Measurements from ENCODE around the gene BPIFA2. TPM values are rescaled to one million over a fixed set of nuclear protein-coding genes. Genes with fewer than 3 reads are reported as not detected.

The BPIFA2 gene
- total RNA-seq, 3 donors from 2014 or later, result not detected

GRCh38 chr20:33191955-33192354 is 24.0 kb downstream of the BPIFA2 start:
- intact Hi-C loops (cut with DNase I, micrococcal nuclease), result no loop called here
- DNase-seq (no peak), ATAC-seq (no peak)
- no peaks in the 10 kb centered on the region for H3K4me1 ChIP-seq (ENCODE audit: low read depth)
- no peak for TF ChIP-seq CTCF (IDR thresholded peaks at IDR 0.05)
- H3K9me3 ChIP-seq, result no peaks in the 10 kb centered on the region
- H3K4me3 ChIP-seq, result no peak overlapping the region
- no peaks in the 10 kb centered on the region for H3K36me3 ChIP-seq (ENCODE audit: low read depth)

- no peaks in the 10 kb centered on the region for H3K9me3 ChIP-seq
- no peak overlapping the region for H3K4me3 ChIP-seq
- TF ChIP-seq CTCF (IDR thresholded peaks at IDR 0.05), result no peak
- ATAC-seq (no peak), DNase-seq (no peak)
- intact Hi-C loops (cut with DNase I, micrococcal nuclease), result no loop called here
- H3K4me1 ChIP-seq (ENCODE audit: low read depth), result no peaks in the 10 kb centered on the region
- H3K36me3 ChIP-seq (ENCODE audit: low read depth), result no peaks in the 10 kb centered on the region
Observed at GRCh38 chr20:33192912-33193501, 25.0 kb downstream of the BPIFA2 start.

GRCh38 chr20:33199026-33199425 is 31.1 kb downstream of the BPIFA2 start:
- Histone ChIP-seq H3K36me3 (ENCODE audit: low read depth) (no peaks in the 10 kb centered on the region), H3K9me3 (no peaks in the 10 kb centered on the region), H3K4me1 (ENCODE audit: low read depth) (no peaks in the 10 kb centered on the region), H3K4me3 (no peak overlapping the region)
- no peak for DNase-seq
- intact Hi-C loops (cut with DNase I, micrococcal nuclease), result no loop called here
- no peak for TF ChIP-seq CTCF (IDR thresholded peaks at IDR 0.05)
- no peak for ATAC-seq

- Histone ChIP-seq H3K36me3 (ENCODE audit: low read depth) (no peaks in the 10 kb centered on the region), H3K4me3 (no peak overlapping the region), H3K9me3 (no peaks in the 10 kb centered on the region), H3K4me1 (ENCODE audit: low read depth) (no peaks in the 10 kb centered on the region)
- TF ChIP-seq CTCF (IDR thresholded peaks at IDR 0.05), result no peak
- intact Hi-C loops (cut with DNase I, micrococcal nuclease), result no loop called here
- no peak for ATAC-seq
- no peak for DNase-seq
Observed at GRCh38 chr20:33202451-33202850, 34.5 kb downstream of the BPIFA2 start.

- TF ChIP-seq CTCF (IDR thresholded peaks at IDR 0.05), result no peak
- no peaks in the 10 kb centered on the region for H3K4me1 ChIP-seq (ENCODE audit: low read depth)
- no peak overlapping the region for H3K4me3 ChIP-seq
- ATAC-seq (no peak), DNase-seq (no peak)
- no peaks in the 10 kb centered on the region for H3K9me3 ChIP-seq
- intact Hi-C loops (cut with DNase I, micrococcal nuclease), result no loop called here
- no peaks in the 10 kb centered on the region for H3K36me3 ChIP-seq (ENCODE audit: low read depth)
Observed at GRCh38 chr20:33203444-33203843, 35.5 kb downstream of the BPIFA2 start.

- Histone ChIP-seq H3K4me1 (ENCODE audit: low read depth) (no peaks in the 10 kb centered on the region), H3K9me3 (no peaks in the 10 kb centered on the region), H3K4me3 (no peak overlapping the region), H3K36me3 (ENCODE audit: low read depth) (no peaks in the 10 kb centered on the region)
- DNase-seq (peak in 2 of 3 donors; percentile 66 to 83), ATAC-seq (peak; percentile 69)
- TF ChIP-seq CTCF (IDR thresholded peaks at IDR 0.05), result no peak
- intact Hi-C loops (cut with DNase I, micrococcal nuclease), result no loop called here
Observed at GRCh38 chr20:33209789-33210188, 41.8 kb downstream of the BPIFA2 start.

All from mucosa of descending colon (tissue), 3 donors.